ENCODE results near the gene RUSC1. TPM values are rescaled to one million over a fixed set of nuclear protein-coding genes. Genes with fewer than 3 reads are reported as not detected.

RUSC1 gene
- total RNA-seq, 1 donor from 2014 or later = 48.0 TPM

DNA sequence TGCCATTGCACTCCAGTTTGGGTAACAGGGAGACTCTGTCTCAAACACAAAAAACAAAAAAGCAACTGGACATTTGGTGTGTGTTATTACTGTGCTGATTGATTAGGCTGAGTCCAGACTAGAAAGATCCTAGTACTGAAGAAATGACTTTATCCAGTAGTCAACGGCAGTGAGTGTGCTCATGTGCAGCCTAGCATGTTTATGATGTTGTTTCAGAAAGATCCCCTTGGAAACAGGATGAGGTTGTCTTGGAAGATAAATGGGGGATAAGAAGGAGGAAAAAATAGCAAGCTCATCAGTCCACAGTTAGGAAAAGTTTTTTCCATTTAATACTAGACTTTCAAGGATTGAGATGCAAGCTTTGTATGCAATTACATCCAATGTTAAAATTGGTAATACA lies 14.3 kb downstream of the RUSC1 start:
- Histone ChIP-seq H3K36me3 (ENCODE audit: insufficient read depth, low read length) (peaks cover 41% of the 10 kb centered on the region), H3K27ac (ENCODE audit: low read depth, low read length) (no peak overlapping the region), H3K9ac (ENCODE audit: low read length) (no peak overlapping the region), H4K20me1 (ENCODE audit: insufficient read depth, low read length) (no peaks in the 10 kb centered on the region), H3K27me3 (ENCODE audit: insufficient read depth, low read length) (no peaks in the 10 kb centered on the region), H2AFZ (ENCODE audit: low read depth, low read length) (no peak overlapping the region), H3K9me3 (ENCODE audit: insufficient read depth, low read depth, low read length) (no peaks in the 10 kb centered on the region), H3K4me1 (ENCODE audit: insufficient read depth, low read length) (no peaks in the 10 kb centered on the region), H3K79me2 (ENCODE audit: insufficient read depth, low read length) (no peaks in the 10 kb centered on the region), H3K4me2 (ENCODE audit: low read length) (no peak overlapping the region), H3K4me3 (ENCODE audit: insufficient read depth, low read depth, low read length) (no peak overlapping the region)
- no peaks in the 10 kb centered on the region for H3K4me1 Mint-ChIP-seq (ENCODE audit: low read depth, unreplicated experiment)
- TF ChIP-seq, protein P1, sequence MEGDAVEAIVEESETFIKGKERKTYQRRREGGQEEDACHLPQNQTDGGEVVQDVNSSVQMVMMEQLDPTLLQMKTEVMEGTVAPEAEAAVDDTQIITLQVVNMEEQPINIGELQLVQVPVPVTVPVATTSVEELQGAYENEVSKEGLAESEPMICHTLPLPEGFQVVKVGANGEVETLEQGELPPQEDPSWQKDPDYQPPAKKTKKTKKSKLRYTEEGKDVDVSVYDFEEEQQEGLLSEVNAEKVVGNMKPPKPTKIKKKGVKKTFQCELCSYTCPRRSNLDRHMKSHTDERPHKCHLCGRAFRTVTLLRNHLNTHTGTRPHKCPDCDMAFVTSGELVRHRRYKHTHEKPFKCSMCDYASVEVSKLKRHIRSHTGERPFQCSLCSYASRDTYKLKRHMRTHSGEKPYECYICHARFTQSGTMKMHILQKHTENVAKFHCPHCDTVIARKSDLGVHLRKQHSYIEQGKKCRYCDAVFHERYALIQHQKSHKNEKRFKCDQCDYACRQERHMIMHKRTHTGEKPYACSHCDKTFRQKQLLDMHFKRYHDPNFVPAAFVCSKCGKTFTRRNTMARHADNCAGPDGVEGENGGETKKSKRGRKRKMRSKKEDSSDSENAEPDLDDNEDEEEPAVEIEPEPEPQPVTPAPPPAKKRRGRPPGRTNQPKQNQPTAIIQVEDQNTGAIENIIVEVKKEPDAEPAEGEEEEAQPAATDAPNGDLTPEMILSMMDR (IDR thresholded peaks at IDR 0.05; ENCODE audit: insufficient read depth, low read depth, low read length) = no peak
- TF ChIP-seq EZH2 (IDR thresholded peaks at IDR 0.05; ENCODE audit: insufficient read depth, low read length) = no peak
- no peaks in the 10 kb centered on the region for H3K9me3 Mint-ChIP-seq (ENCODE audit: unreplicated experiment)
- DNase-seq (ENCODE audit: low read depth) (no peak), FAIRE-seq (no peak)
- H3K27me3 Mint-ChIP-seq (ENCODE audit: low read depth, unreplicated experiment) = no peaks in the 10 kb centered on the region
- no peak overlapping the region for H3K4me3 Mint-ChIP-seq (ENCODE audit: unreplicated experiment)
- H3K27ac Mint-ChIP-seq (ENCODE audit: unreplicated experiment) = no peak overlapping the region
- H3K36me3 Mint-ChIP-seq (ENCODE audit: low read depth, unreplicated experiment) = peaks cover 12% of the 10 kb centered on the region

GRCh38 chr1:155339515-155340097 lies 18.9 kb downstream of the RUSC1 start:
- Histone ChIP-seq H3K4me2 (ENCODE audit: low read length) (no peak overlapping the region), H3K27me3 (ENCODE audit: insufficient read depth, low read length) (no peaks in the 10 kb centered on the region), H3K79me2 (ENCODE audit: insufficient read depth, low read length) (no peaks in the 10 kb centered on the region), H3K9me3 (ENCODE audit: insufficient read depth, low read depth, low read length) (no peaks in the 10 kb centered on the region), H4K20me1 (ENCODE audit: insufficient read depth, low read length) (no peaks in the 10 kb centered on the region), H3K4me1 (ENCODE audit: insufficient read depth, low read length) (no peaks in the 10 kb centered on the region), H3K36me3 (ENCODE audit: insufficient read depth, low read length) (peaks cover 56% of the 10 kb centered on the region), H3K4me3 (ENCODE audit: insufficient read depth, low read depth, low read length) (no peak overlapping the region), H3K27ac (ENCODE audit: low read depth, low read length) (no peak overlapping the region), H3K9ac (ENCODE audit: low read length) (no peak overlapping the region), H2AFZ (ENCODE audit: low read depth, low read length) (no peak overlapping the region)
- Mint-ChIP-seq H3K27ac (ENCODE audit: unreplicated experiment) (no peak overlapping the region), H3K36me3 (ENCODE audit: low read depth, unreplicated experiment) (peaks cover 19% of the 10 kb centered on the region), H3K9me3 (ENCODE audit: unreplicated experiment) (no peaks in the 10 kb centered on the region), H3K27me3 (ENCODE audit: low read depth, unreplicated experiment) (no peaks in the 10 kb centered on the region), H3K4me3 (ENCODE audit: unreplicated experiment) (no peak overlapping the region), H3K4me1 (ENCODE audit: low read depth, unreplicated experiment) (no peaks in the 10 kb centered on the region)
- FAIRE-seq = no peak
- no peak for DNase-seq (ENCODE audit: low read depth)
- TF ChIP-seq, protein P1 (IDR thresholded peaks at IDR 0.05; ENCODE audit: insufficient read depth, low read depth, low read length) = no peak
- TF ChIP-seq EZH2 (IDR thresholded peaks at IDR 0.05; ENCODE audit: insufficient read depth, low read length) = no peak

DNA sequence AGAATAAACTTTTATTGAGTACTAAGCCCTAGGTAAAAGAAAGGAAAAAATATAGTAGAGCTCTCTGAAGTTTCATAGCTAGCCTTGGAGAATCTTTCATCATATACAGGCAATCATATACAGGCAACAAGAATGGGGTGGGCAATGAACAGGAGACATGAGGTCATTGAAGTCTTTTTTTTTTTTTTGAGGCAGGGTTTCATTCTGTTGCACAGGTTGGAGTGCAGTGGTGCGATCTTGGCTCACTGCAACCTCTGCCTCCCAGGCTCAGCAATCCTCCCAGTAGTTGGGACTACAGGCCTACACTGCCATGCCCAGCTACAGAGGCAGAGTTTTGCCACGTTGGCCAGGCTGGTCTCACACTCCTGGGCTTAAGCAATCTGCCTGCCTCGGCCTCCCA lies 22.1 kb downstream of the RUSC1 start:
- no peaks in the 10 kb centered on the region for H3K4me1 ChIP-seq (ENCODE audit: insufficient read depth, low read length)
- no peaks in the 10 kb centered on the region for H3K9me3 ChIP-seq (ENCODE audit: insufficient read depth, low read depth, low read length)
- no peak overlapping the region for H2AFZ ChIP-seq (ENCODE audit: low read depth, low read length)
- H3K27me3 Mint-ChIP-seq (ENCODE audit: low read depth, unreplicated experiment) = no peaks in the 10 kb centered on the region
- no peaks in the 10 kb centered on the region for H3K27me3 ChIP-seq (ENCODE audit: insufficient read depth, low read length)
- H3K79me2 ChIP-seq (ENCODE audit: insufficient read depth, low read length) = no peaks in the 10 kb centered on the region
- H3K4me3 Mint-ChIP-seq (ENCODE audit: unreplicated experiment) = no peak overlapping the region
- no peak overlapping the region for H3K9ac ChIP-seq (ENCODE audit: low read length)
- TF ChIP-seq EZH2 (IDR thresholded peaks at IDR 0.05; ENCODE audit: insufficient read depth, low read length) = no peak
- TF ChIP-seq, protein P1 (IDR thresholded peaks at IDR 0.05; ENCODE audit: insufficient read depth, low read depth, low read length) = no peak
- no peak for FAIRE-seq
- no peak for DNase-seq (ENCODE audit: low read depth)
- H4K20me1 ChIP-seq (ENCODE audit: insufficient read depth, low read length) = no peaks in the 10 kb centered on the region
- H3K36me3 Mint-ChIP-seq (ENCODE audit: low read depth, unreplicated experiment) = peaks cover 19% of the 10 kb centered on the region
- peaks cover 60% of the 10 kb centered on the region for H3K36me3 ChIP-seq (ENCODE audit: insufficient read depth, low read length)
- H3K4me3 ChIP-seq (ENCODE audit: insufficient read depth, low read depth, low read length) = no peak overlapping the region
- H3K27ac Mint-ChIP-seq (ENCODE audit: unreplicated experiment) = no peak overlapping the region
- H3K4me2 ChIP-seq (ENCODE audit: low read length) = no peak overlapping the region
- no peaks in the 10 kb centered on the region for H3K4me1 Mint-ChIP-seq (ENCODE audit: low read depth, unreplicated experiment)
- H3K27ac ChIP-seq (ENCODE audit: low read depth, low read length) = no peak overlapping the region
- H3K9me3 Mint-ChIP-seq (ENCODE audit: unreplicated experiment) = no peaks in the 10 kb centered on the region

Measured in astrocyte (in vitro differentiated cells and primary cell).